ENCODE data around the gene IL1R2.

The IL1R2 gene

DNA sequence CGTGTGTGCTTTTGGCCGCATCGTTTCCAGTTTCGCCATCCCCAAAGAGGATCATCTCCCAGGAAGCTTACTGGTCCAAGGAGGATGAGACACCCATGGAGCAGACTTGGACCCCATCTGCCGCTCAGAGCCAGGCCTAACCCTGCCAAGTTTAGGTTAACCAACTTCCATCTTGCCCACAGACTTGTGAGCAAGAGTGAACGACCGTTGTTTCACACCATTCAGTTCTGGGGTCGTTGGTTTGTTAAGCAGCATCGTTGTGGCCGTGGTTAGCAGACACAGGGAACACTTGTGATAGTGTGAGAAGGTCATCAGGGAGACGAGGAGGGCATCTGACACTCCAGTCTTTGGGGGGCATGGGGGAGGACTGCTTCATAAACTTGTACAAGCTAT is 15.1 kb downstream of the IL1R2 start:
- H3K4me3 ChIP-seq (replicated peaks; ENCODE audit: low read depth, low read length) = no peak overlapping the region
- TF ChIP-seq, protein P1, sequence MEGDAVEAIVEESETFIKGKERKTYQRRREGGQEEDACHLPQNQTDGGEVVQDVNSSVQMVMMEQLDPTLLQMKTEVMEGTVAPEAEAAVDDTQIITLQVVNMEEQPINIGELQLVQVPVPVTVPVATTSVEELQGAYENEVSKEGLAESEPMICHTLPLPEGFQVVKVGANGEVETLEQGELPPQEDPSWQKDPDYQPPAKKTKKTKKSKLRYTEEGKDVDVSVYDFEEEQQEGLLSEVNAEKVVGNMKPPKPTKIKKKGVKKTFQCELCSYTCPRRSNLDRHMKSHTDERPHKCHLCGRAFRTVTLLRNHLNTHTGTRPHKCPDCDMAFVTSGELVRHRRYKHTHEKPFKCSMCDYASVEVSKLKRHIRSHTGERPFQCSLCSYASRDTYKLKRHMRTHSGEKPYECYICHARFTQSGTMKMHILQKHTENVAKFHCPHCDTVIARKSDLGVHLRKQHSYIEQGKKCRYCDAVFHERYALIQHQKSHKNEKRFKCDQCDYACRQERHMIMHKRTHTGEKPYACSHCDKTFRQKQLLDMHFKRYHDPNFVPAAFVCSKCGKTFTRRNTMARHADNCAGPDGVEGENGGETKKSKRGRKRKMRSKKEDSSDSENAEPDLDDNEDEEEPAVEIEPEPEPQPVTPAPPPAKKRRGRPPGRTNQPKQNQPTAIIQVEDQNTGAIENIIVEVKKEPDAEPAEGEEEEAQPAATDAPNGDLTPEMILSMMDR (IDR thresholded peaks at IDR 0.05; ENCODE audit: low read depth, low read length, missing control alignments) = no peak
- no peak for DNase-seq (ENCODE audit: extremely low read depth, low read depth)

DNA sequence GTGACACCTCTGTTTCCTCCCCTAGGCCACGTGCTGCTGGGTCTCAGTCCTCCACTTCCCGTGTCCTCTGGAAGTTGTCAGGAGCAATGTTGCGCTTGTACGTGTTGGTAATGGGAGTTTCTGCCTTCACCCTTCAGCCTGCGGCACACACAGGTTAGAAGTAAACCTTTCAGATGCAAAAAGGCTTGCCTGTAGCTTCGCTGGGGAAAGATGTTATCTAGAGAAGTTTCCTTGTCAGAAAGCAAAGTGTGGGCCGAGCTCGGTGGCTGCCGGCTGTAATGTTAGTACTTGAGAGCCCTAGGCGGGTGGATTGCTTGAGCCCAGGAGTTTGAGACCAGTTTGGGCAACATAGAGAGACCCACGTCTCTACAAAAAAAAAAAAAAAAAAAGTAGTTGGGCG is 16.7 kb downstream of the IL1R2 start:
- TF ChIP-seq, protein P1 (IDR thresholded peaks at IDR 0.05; ENCODE audit: low read depth, low read length, missing control alignments) = no peak
- DNase-seq (ENCODE audit: extremely low read depth, low read depth) = no peak
- H3K4me3 ChIP-seq (replicated peaks; ENCODE audit: low read depth, low read length) = no peak overlapping the region

DNA sequence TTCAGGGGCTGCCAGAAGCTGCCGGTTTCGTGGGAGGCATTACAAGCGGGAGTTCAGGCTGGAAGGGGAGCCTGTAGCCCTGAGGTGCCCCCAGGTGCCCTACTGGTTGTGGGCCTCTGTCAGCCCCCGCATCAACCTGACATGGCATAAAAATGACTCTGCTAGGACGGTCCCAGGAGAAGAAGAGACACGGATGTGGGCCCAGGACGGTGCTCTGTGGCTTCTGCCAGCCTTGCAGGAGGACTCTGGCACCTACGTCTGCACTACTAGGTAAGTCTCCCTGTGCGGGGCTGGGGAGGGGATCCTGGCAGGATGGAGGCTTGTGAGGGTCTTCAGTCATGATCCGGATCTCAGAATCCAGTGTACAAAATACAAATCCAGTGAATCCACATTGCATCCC is 17.8 kb downstream of the IL1R2 start:
- DNase-seq (ENCODE audit: extremely low read depth, low read depth) = no peak
- TF ChIP-seq, protein P1 (IDR thresholded peaks at IDR 0.05; ENCODE audit: low read depth, low read length, missing control alignments) = no peak
- no peak overlapping the region for H3K4me3 ChIP-seq (replicated peaks; ENCODE audit: low read depth, low read length)

DNA sequence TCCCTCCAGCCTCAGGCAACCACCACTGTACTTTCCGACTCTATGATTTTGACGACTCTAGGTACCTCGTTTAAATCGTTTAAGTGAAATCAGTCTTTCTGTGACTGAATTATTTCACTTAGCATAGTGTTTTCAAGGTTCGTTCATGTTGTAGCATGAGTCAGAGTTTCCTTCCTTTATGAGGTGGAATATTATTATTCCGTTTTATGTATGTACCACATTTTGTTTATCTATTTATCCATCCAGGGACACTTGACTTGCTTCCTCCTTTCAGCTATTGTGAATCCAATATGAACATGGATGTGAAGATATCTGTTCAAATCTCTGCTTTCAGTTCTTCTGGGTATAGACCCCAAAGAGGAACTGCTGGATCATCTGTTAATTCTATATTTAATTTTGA is 19.1 kb downstream of the IL1R2 start:
- TF ChIP-seq, protein P1 (IDR thresholded peaks at IDR 0.05; ENCODE audit: low read depth, low read length, missing control alignments) = no peak
- no peak overlapping the region for H3K4me3 ChIP-seq (replicated peaks; ENCODE audit: low read depth, low read length)
- DNase-seq (ENCODE audit: extremely low read depth, low read depth) = no peak

DNA sequence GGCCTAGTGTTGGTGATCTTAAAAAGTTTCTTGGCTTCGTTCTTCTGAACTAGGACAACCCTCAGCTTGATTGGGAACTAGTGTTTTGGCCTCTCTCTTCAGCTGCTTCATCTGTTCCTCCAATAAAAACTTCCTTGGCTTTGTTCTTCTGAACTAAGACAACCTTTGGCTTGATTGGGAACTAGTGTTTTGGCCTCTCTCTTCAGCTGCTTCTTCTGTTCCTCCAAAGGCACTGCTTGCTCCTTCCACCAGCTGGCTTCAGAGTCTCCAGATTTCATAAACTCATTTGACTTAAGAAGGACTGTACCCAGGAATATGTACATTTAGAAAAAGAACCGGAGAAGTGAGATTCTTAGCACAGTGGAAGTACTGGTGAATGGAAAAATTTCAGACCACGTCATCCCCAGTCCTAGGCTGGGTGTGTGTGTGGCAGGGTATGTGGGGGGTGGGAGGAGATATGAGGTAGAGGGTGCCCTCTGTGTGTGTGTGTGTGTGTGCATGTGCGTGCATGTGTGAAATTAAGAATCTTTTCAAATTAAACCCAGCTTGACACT is 20.4 kb downstream of the IL1R2 start:
- TF ChIP-seq, protein P1 (IDR thresholded peaks at IDR 0.05; ENCODE audit: low read depth, low read length, missing control alignments) = no peak
- no peak for DNase-seq (ENCODE audit: extremely low read depth, low read depth)
- no peak overlapping the region for H3K4me3 ChIP-seq (replicated peaks; ENCODE audit: low read depth, low read length)

DNA sequence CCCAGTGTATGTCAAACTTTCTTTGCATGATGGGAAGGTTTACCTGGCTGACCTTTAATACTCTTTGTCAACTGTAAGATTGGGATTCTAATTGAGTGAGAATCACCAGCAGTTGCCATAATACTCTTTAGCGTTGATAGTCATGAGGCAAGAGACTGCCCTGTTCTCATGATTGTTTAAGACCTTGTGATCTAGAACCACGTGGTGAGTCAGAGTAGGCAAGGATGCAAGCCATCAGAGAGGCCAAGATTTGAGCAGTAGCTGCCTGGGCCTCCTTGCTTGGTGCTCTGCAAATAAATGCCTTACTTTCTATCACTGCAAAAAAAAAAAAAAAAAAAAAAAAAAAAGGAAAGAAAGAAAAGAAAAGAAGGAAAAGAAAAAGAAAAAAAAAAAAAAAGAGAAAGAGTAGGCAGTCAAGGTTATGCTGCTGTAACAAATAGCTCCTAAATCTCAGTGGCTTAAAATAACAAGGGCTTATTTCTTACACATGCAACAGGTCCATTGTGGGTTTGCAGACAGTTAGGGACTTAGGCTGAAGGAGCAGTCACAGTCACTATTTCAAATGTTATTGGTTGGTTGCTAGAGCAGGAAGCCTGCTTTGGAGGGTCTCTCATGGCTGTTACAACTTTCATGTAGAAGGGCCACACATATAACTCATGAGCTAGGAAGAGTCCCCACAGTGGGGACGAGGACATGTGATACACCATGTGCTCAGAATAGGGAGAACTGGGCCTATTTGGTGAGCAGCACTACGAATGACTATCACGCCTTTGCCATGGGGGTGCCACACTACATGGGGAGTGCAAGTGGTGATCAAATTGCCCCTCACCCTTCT is 21.7 kb downstream of the IL1R2 start:
- no peak overlapping the region for H3K4me3 ChIP-seq (replicated peaks; ENCODE audit: low read depth, low read length)
- TF ChIP-seq, protein P1 (IDR thresholded peaks at IDR 0.05; ENCODE audit: low read depth, low read length, missing control alignments) = no peak
- no peak for DNase-seq (ENCODE audit: extremely low read depth, low read depth)
